ENCODE results near the gene NUDT4. TPM values are rescaled to one million over a fixed set of nuclear protein-coding genes. Genes with fewer than 3 reads are reported as not detected.
A peak's percentile ranks its signal among the peaks of the same experiment; 100 is the strongest.

NUDT4 gene
- total and polyA plus RNA-seq, 2 of the 4 experiments (the other 2 are of a cell fraction) = 23.6 to 25.6 TPM

GRCh38 chr12:93336291-93336741, 41.4 kb upstream of the NUDT4 start:
- no peaks in the 10 kb centered on the region for H3K9me1 ChIP-seq (ENCODE audit: insufficient read depth, low read length)
- H3K79me1 ChIP-seq (ENCODE audit: low read depth in 1 of 2, low read length in 2 of 2) = no peaks in the 10 kb centered on the region
- H3K4me2 ChIP-seq (ENCODE audit: low read depth, low read length) = no peak overlapping the region
- H2BK15ac ChIP-seq (ENCODE audit: low read depth, low read length) = no peak overlapping the region
- intact Hi-C loops (cut with micrococcal nuclease) (no loop called here), in situ Hi-C loops (cut with MboI; ENCODE audit: low sequenced_read_pairs) (no loop called here), dilution Hi-C loops (cut with HindIII; ENCODE audit: low sequenced_read_pairs, unreplicated experiment) (no loop called here)
- H2BK120ac ChIP-seq (ENCODE audit: low read depth, low read length) = no peak overlapping the region
- H4K20me1 ChIP-seq (ENCODE audit: insufficient read depth, low read length) = no peaks in the 10 kb centered on the region
- H3K4me1 ChIP-seq (ENCODE audit: control insufficient read depth, insufficient read depth, low read length) = no peaks in the 10 kb centered on the region
- no TSS peak for BruUV-seq (replicated peaks)
- no peak overlapping the region for H4K8ac ChIP-seq (ENCODE audit: low read depth in 2 of 2, low read length in 2 of 2)
- H3K27ac ChIP-seq (ENCODE audit: insufficient read depth, low read length) = no peak overlapping the region
- no peaks in the 10 kb centered on the region for H3K27me3 ChIP-seq (ENCODE audit: control insufficient read depth, insufficient read depth, low read length)
- H4K5ac ChIP-seq (ENCODE audit: low read depth, low read length) = no peak overlapping the region
- POLR2A ChIA-PET (ENCODE audit: unreplicated experiment) = no interaction called here
- no peak overlapping the region for H2BK20ac ChIP-seq (ENCODE audit: low read depth, low read length)
- no peak overlapping the region for H2AK5ac ChIP-seq (ENCODE audit: low read depth, low read length)
- CTCF ChIA-PET = interaction anchor here (0.6 kb wide), 1 partner anchor 138 kb away, joined by 5 read pairs; no protein-coding TSS in a partner anchor
- no peak overlapping the region for H3K18ac ChIP-seq (ENCODE audit: low read depth, low read length)
- no peak overlapping the region for H3K4me3 ChIP-seq (ENCODE audit: insufficient read depth, low read depth, low read length)
- H2BK5ac ChIP-seq (ENCODE audit: low read depth, low read length, poor library complexity, severe bottlenecking) = no peak overlapping the region
- no peak overlapping the region for H3K56ac ChIP-seq (ENCODE audit: extremely low read depth, insufficient read depth, low read length)
- no peaks in the 10 kb centered on the region for H3K9me3 ChIP-seq (ENCODE audit: control insufficient read depth, insufficient read depth, low read length)
- H3K23ac ChIP-seq (ENCODE audit: low read depth, low read length) = no peak overlapping the region
- DNase-seq (peak; percentile 22), ATAC-seq (ENCODE audit: low read depth) (no peak; the same call in 1 of the 2 replicates)
- no peak overlapping the region for H4K91ac ChIP-seq (ENCODE audit: insufficient read depth, low read depth, low read length)
- H3K4ac ChIP-seq (ENCODE audit: low read depth, low read length) = no peak overlapping the region
- no peaks in the 10 kb centered on the region for H3K36me3 ChIP-seq (ENCODE audit: control insufficient read depth, insufficient read depth, low read length)
- 25% methylated on average over 2 of the region's 4 CpGs; no CpG with 5 or more reads in 1 of the 2 experiments for WGBS, 2 experiments (ENCODE audit: extremely low coverage in 2 of 2, insufficient read length in 1 of 2)
- no peak overlapping the region for H2AK9ac ChIP-seq (replicated peaks; ENCODE audit: low read depth, low read length, poor library complexity)
- no peak overlapping the region for H3K14ac ChIP-seq (replicated peaks; ENCODE audit: low read depth, low read length)
- no peak overlapping the region for H3K9ac ChIP-seq (ENCODE audit: low read depth, low read length)
- no peak for TF ChIP-seq RCOR1 (IDR thresholded peaks at IDR 0.05; ENCODE audit: insufficient replicate concordance, low read length)
- TF ChIP-seq CEBPB (IDR thresholded peaks at IDR 0.05; ENCODE audit: low read depth, low read length) = no peak
- no peak for TF ChIP-seq CTCF (conservative IDR thresholded peaks at IDR 0.05; ENCODE audit: low read depth, low read length)
- no peak for TF ChIP-seq NFE2L2 (IDR thresholded peaks at IDR 0.05; ENCODE audit: low read depth, low read length)
- no peak for TF ChIP-seq RAD21 (IDR thresholded peaks at IDR 0.05; ENCODE audit: low read length)
- TF ChIP-seq RFX5 (IDR thresholded peaks at IDR 0.05; ENCODE audit: low read depth, low read length) = no peak
- TF ChIP-seq BHLHE40 (IDR thresholded peaks at IDR 0.05; ENCODE audit: low read depth, low read length) = no peak
- no peak for TF ChIP-seq FOS (IDR thresholded peaks at IDR 0.05; ENCODE audit: low read depth, low read length)
- no peak for TF ChIP-seq POLR2A (IDR thresholded peaks at IDR 0.05; ENCODE audit: low read depth, low read length)
- TF ChIP-seq MAFK (IDR thresholded peaks at IDR 0.05; ENCODE audit: low read depth, low read length) = no peak
- TF ChIP-seq MAZ (IDR thresholded peaks at IDR 0.05; ENCODE audit: borderline replicate concordance, low read depth, low read length) = no peak
- TF ChIP-seq USF2 (IDR thresholded peaks at IDR 0.05; ENCODE audit: low read depth, low read length) = no peak
- no peak overlapping the region for H2AFZ ChIP-seq (replicated peaks; ENCODE audit: low read length, poor library complexity)

Data from IMR-90 (cell line).